ENCODE measurements around the gene AFDN.
A peak's percentile ranks its signal among the peaks of the same experiment; 100 is the strongest.
"Not testable (repeated sequence)": the region's sequence is repeated elsewhere in the genome, so short reads cannot be mapped to it uniquely, and the experiment has no call there.

AFDN gene

DNA sequence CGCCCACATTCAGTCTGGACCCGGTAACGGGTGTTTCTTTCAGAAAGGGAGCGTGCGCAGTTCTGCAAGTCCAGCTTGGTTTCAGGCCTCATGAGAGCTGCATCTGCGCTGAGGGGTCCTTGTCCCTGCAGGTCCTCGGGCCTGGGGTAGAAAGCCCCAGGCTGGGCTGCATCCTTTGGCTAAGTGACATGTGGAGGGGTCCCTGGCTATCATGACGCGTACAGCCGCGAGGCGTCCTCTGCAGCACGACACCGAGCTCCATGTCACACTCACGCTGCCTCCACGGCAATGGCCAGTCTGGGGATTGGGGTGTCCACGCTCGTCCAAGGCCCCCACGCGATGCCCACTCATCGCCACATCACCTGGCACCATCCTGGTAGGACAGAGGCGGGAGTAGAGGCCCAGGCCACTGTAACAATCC, 169.0 kb downstream of the AFDN start:
- Histone ChIP-seq H3K4me3 (ENCODE audit: low read depth, low read length) (no peak overlapping the region), H3K27me3 (ENCODE audit: control insufficient read depth, insufficient read depth, low read length) (no peaks in the 10 kb centered on the region), H3K9me3 (ENCODE audit: control insufficient read depth, insufficient read depth, low read depth, low read length) (peaks cover 4% of the 10 kb centered on the region; the same call in 1 of the 2 replicates), H3K9ac (ENCODE audit: low read length) (no peak overlapping the region), H3K27ac (ENCODE audit: low read depth, low read length) (no peak overlapping the region), H3K4me1 (ENCODE audit: control insufficient read depth, insufficient read depth, low read length) (peaks cover 10% of the 10 kb centered on the region; the same call in 1 of the 2 replicates), H3K36me3 (ENCODE audit: control insufficient read depth, insufficient read depth, low read length) (no peaks in the 10 kb centered on the region)

DNA sequence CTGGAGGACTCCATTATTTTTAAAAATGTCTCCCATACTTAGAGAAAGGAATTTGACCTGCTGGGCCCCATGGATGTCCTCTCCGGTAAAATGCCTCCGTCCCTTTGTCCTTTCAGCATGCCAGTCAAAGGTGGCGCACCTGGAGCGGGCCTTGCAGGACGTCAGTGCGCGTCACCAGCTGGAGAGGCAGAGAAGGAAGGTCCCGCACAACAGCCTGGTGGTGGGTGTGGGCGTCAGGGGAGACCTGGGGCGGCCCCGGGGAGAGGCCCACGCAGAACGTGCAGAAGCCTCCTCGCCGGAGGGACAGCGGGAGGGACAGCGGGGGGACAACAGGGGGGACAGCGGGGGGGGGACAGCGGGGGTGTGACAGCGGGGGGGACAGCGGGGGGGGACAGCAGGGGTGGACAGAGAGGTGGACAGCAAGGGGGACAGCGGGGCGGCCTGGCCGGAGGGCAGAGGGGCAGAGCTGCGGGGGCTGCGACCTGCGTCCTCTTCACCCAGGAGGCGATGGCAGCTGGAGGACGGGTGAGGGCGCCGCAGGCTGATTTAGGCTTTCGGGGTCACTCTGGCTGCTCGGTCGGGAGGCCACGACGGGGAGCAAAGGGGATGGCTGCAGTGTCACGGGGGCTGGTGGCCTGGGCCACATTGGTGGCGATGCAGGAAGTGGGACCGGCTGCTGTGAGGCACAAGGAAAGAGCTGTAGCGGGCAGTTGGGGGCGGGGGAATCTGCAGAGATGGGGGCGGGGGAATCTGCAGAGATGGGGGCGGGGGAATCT, 169.9 kb downstream of the AFDN start:
- no peaks in the 10 kb centered on the region for H3K36me3 ChIP-seq (ENCODE audit: control insufficient read depth, insufficient read depth, low read length)
- H3K4me3 ChIP-seq (ENCODE audit: low read depth, low read length), result peak overlapping the region; percentile 48
- peak overlapping the region; percentile 54 for H3K9ac ChIP-seq (ENCODE audit: low read length)
- no peaks in the 10 kb centered on the region for H3K27me3 ChIP-seq (ENCODE audit: control insufficient read depth, insufficient read depth, low read length)
- H3K27ac ChIP-seq (ENCODE audit: low read depth, low read length), result no peak overlapping the region
- peaks cover 4% of the 10 kb centered on the region; the same call in 1 of the 2 replicates for H3K9me3 ChIP-seq (ENCODE audit: control insufficient read depth, insufficient read depth, low read depth, low read length)
- peaks cover 10% of the 10 kb centered on the region; the same call in 1 of the 2 replicates for H3K4me1 ChIP-seq (ENCODE audit: control insufficient read depth, insufficient read depth, low read length)

DNA sequence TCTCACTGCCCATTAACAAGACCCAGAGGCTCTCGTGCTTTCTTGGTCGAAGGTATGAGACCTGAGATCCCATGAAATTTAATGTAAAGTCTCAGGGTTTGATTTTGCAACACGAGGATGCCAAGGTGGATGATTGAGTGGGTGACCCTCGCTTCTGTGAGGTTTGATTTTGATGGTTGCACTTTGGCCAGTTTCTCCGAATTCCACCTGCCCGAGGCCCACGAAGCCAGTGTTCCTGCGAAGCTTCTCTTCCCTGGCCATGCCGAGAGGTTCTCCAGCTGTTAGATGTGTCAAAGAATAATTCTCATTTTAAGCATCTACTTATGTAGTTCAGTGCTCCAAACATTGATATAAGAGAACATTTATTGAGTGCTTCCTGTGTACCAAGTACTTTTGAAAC, 170.9 kb downstream of the AFDN start, which contains the start of gene KIF25:
Gene KIF25 (plus strand): TSS at position 30 of the 400 bp plus-strand sequence. CDS start 31,915 bp downstream, outside the sequence.
- peaks cover 10% of the 10 kb centered on the region; the same call in 1 of the 2 replicates for H3K4me1 ChIP-seq (ENCODE audit: control insufficient read depth, insufficient read depth, low read length)
- H3K27me3 ChIP-seq (ENCODE audit: control insufficient read depth, insufficient read depth, low read length), result no peaks in the 10 kb centered on the region
- peaks cover 4% of the 10 kb centered on the region; the same call in 1 of the 2 replicates for H3K9me3 ChIP-seq (ENCODE audit: control insufficient read depth, insufficient read depth, low read depth, low read length)
- no peaks in the 10 kb centered on the region for H3K36me3 ChIP-seq (ENCODE audit: control insufficient read depth, insufficient read depth, low read length)
- H3K9ac ChIP-seq (ENCODE audit: low read length), result peak within 1 kb of the TSS; percentile 54
- peak within 1 kb of the TSS; percentile 48 for H3K4me3 ChIP-seq (ENCODE audit: low read depth, low read length)
- no peak within 1 kb of the TSS for H3K27ac ChIP-seq (ENCODE audit: low read depth, low read length)

DNA sequence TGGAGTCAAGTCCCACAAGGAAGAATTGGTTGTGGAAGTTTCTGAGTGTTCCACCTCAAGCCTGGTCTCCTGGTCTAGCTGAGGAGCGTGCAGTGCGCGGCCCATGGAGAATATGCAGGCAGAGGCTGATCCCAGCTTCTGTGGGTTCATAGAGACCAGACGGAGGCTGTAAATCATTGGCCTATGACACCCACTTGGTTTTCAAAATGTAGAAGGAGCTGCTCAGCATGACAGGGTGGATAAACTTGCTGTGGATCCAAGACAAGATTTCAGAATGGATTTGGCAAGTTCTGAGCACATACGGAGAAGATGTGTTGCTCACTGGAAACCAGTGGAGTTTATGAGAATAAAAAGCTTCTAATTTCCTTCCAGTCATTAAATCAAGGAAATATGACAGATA, 171.5 kb downstream of the AFDN start:
- H3K27me3 ChIP-seq (ENCODE audit: control insufficient read depth, insufficient read depth, low read length), result no peaks in the 10 kb centered on the region
- H3K27ac ChIP-seq (ENCODE audit: low read depth, low read length), result no peak overlapping the region
- H3K9me3 ChIP-seq (ENCODE audit: control insufficient read depth, insufficient read depth, low read depth, low read length), result peaks cover 4% of the 10 kb centered on the region; the same call in 1 of the 2 replicates
- H3K9ac ChIP-seq (ENCODE audit: low read length), result no peak overlapping the region
- peaks cover 10% of the 10 kb centered on the region; the same call in 1 of the 2 replicates for H3K4me1 ChIP-seq (ENCODE audit: control insufficient read depth, insufficient read depth, low read length)
- H3K4me3 ChIP-seq (ENCODE audit: low read depth, low read length), result no peak overlapping the region
- no peaks in the 10 kb centered on the region for H3K36me3 ChIP-seq (ENCODE audit: control insufficient read depth, insufficient read depth, low read length)

DNA sequence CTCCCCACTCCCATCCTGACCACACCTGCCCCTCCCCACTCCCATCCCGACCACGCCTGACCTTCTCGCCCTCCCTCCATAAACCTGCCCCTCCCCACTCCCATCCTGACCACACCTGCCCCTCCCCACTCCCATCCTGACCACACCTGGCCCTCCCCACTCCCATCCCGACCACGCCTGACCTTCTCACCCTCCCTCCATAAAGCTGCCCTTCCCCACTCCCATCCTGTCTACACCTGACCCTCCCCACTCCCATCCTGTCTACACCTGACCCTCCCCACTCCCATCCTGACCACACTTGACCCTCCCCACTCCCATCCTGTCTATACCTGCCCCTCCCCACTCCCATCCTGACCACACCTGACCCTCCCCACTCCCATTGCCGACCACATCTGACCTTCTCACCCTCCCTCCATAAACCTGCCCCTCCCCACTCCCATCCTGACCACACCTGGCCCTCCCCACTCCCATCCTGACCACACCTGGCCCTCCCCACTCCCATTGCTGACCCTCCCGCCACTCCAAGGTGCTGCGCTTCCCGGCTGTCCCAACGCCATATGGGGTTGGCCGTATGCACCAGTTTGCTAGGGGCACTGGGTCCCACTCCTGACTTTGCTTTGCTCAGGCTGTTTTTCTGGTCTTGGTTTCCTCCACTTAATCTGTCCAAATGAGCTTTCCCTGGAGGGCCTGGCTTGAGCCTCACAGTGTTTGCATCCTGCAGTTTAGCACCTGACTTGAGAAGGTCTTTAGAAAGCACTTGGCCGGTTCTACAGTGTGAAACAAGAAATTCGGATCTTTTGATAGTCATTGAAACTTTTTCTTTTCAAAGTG, 173.7 kb downstream of the AFDN start:
- peaks cover 10% of the 10 kb centered on the region; the same call in 1 of the 2 replicates for H3K4me1 ChIP-seq (ENCODE audit: control insufficient read depth, insufficient read depth, low read length)
- no peaks in the 10 kb centered on the region for H3K27me3 ChIP-seq (ENCODE audit: control insufficient read depth, insufficient read depth, low read length)
- no peak overlapping the region for H3K4me3 ChIP-seq (ENCODE audit: low read depth, low read length)
- no peak overlapping the region for H3K27ac ChIP-seq (ENCODE audit: low read depth, low read length)
- H3K9me3 ChIP-seq (ENCODE audit: control insufficient read depth, insufficient read depth, low read depth, low read length), result 0 out of 2 replicates have a peak, but pooled peaks cover 2% of the 10 kb centered on the region
- no peak overlapping the region for H3K9ac ChIP-seq (ENCODE audit: low read length)
- H3K36me3 ChIP-seq (ENCODE audit: control insufficient read depth, insufficient read depth, low read length), result no peaks in the 10 kb centered on the region

DNA sequence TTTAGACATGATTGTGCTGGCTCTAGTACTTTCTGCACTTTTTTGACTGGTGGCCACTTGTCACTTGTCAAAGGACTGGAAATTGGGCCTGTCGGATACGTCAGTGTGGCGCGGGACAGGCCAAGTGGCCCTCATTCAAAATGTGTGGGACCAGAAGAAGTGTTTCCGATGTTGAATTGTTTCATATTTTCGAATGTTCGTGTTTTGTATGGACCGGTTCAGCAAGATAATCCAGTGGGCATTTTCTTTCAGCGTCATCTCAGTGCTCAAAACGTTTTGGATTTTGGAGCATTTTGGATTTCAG, 174.3 kb downstream of the AFDN start:
- H3K4me1 ChIP-seq (ENCODE audit: control insufficient read depth, insufficient read depth, low read length), result peaks cover 10% of the 10 kb centered on the region; the same call in 1 of the 2 replicates
- no peak overlapping the region for H3K4me3 ChIP-seq (ENCODE audit: low read depth, low read length)
- H3K36me3 ChIP-seq (ENCODE audit: control insufficient read depth, insufficient read depth, low read length), result no peaks in the 10 kb centered on the region
- 0 out of 2 replicates have a peak, but pooled peaks cover 2% of the 10 kb centered on the region for H3K9me3 ChIP-seq (ENCODE audit: control insufficient read depth, insufficient read depth, low read depth, low read length)
- H3K27ac ChIP-seq (ENCODE audit: low read depth, low read length), result no peak overlapping the region
- no peak overlapping the region for H3K9ac ChIP-seq (ENCODE audit: low read length)
- H3K27me3 ChIP-seq (ENCODE audit: control insufficient read depth, insufficient read depth, low read length), result no peaks in the 10 kb centered on the region

DNA sequence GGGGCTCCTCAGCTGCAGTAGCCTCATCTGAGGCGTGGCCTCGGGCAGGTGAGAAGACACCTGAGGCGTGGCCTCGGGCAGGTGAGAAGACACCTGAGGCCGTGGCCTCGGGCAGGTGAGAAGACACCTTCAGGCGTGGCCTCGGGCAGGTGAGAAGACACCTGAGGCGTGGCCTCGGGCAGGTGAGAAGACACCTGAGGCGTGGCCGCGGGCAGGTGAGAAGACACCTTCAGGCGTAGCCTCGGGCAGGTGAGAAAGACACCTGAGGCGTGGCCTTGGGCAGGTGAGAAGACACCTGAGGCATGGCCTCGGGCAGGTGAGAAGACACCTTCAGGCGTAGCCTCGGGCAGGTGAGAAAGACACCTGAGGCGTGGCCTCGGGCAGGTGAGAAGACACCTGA, 174.8 kb downstream of the AFDN start:
- not testable (repeated sequence) for H3K9me3 ChIP-seq (ENCODE audit: control insufficient read depth, insufficient read depth, low read depth, low read length); H3K27me3 ChIP-seq (ENCODE audit: control insufficient read depth, insufficient read depth, low read length); H3K36me3 ChIP-seq (ENCODE audit: control insufficient read depth, insufficient read depth, low read length); H3K27ac ChIP-seq (ENCODE audit: low read depth, low read length); H3K9ac ChIP-seq (ENCODE audit: low read length); H3K4me3 ChIP-seq (ENCODE audit: low read depth, low read length); H3K4me1 ChIP-seq (ENCODE audit: control insufficient read depth, insufficient read depth, low read length)

DNA sequence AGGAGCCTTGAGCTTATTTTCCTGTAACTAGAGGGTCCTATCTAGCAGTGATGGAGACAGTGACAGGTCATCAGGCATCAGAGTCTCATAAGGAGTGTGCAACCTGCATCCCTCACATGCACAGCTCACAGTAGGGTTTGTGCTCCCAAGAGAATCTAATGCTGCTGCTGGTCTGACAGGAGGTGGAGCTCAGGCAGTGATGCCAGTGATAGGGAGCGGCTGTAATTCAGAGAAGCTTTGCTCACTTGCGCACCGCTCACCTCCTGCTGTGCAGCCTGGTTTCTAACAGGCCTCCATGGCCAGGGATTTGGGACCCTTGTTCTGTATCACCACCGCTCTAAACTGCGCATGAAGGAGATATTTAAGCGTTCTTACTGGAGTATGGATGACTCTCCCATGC, 176.1 kb downstream of the AFDN start:
- 0 out of 2 replicates have a peak, but pooled peaks cover 1% of the 10 kb centered on the region for H3K4me1 ChIP-seq (ENCODE audit: control insufficient read depth, insufficient read depth, low read length)
- H3K9ac ChIP-seq (ENCODE audit: low read length), result no peak overlapping the region
- no peaks in the 10 kb centered on the region for H3K27me3 ChIP-seq (ENCODE audit: control insufficient read depth, insufficient read depth, low read length)
- H3K4me3 ChIP-seq (ENCODE audit: low read depth, low read length), result no peak overlapping the region
- no peak overlapping the region for H3K27ac ChIP-seq (ENCODE audit: low read depth, low read length)
- H3K9me3 ChIP-seq (ENCODE audit: control insufficient read depth, insufficient read depth, low read depth, low read length), result peaks cover 2% of the 10 kb centered on the region; the same call in 1 of the 2 replicates
- no peaks in the 10 kb centered on the region for H3K36me3 ChIP-seq (ENCODE audit: control insufficient read depth, insufficient read depth, low read length)

DNA sequence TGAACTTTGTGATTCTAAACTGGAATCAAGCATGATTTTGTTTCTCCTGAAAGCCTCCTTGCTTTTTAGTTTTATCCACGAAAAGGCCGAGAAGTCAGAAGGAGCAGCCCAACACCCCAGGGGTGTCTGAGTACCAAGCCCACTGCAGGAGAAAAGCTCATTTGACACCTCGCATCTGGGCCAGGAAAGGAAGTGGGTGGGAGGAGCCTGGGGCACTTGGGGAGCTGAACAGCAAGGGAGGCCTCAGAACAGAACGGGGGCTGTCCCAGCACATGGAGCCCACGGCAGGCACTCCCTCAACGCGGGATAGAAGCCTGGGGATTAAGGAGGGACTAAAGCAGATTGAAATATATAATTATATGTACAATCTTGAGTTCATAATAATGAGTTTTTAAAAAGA, 177.3 kb downstream of the AFDN start:
- H3K9ac ChIP-seq (ENCODE audit: low read length), result no peak overlapping the region
- no peak overlapping the region for H3K27ac ChIP-seq (ENCODE audit: low read depth, low read length)
- no peaks in the 10 kb centered on the region for H3K36me3 ChIP-seq (ENCODE audit: control insufficient read depth, insufficient read depth, low read length)
- H3K4me1 ChIP-seq (ENCODE audit: control insufficient read depth, insufficient read depth, low read length), result no peaks in the 10 kb centered on the region
- no peaks in the 10 kb centered on the region for H3K27me3 ChIP-seq (ENCODE audit: control insufficient read depth, insufficient read depth, low read length)
- peaks cover 2% of the 10 kb centered on the region; the same call in 1 of the 2 replicates for H3K9me3 ChIP-seq (ENCODE audit: control insufficient read depth, insufficient read depth, low read depth, low read length)
- no peak overlapping the region for H3K4me3 ChIP-seq (ENCODE audit: low read depth, low read length)

DNA sequence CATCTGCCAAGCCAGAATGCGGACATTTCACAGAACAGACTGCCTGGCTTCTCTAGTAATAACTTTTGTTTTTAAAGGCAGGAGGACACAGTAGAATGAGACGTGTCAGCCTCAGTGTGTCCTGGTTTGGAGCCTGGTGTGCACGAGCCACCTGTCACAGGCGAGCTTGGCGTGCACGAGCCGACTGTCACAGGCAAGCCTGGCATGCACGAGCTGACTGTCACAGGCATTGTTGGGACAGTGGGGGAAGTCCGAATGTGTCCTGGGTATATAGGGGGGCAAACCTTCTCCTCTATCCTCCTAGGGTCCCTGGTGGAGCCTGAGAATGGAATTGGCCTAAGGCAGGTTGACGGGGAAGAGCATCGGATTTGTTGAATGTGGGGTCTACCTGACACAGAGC, 178.2 kb downstream of the AFDN start:
- Histone ChIP-seq H3K27ac (ENCODE audit: low read depth, low read length) (no peak overlapping the region), H3K9ac (ENCODE audit: low read length) (no peak overlapping the region), H3K36me3 (ENCODE audit: control insufficient read depth, insufficient read depth, low read length) (no peaks in the 10 kb centered on the region), H3K27me3 (ENCODE audit: control insufficient read depth, insufficient read depth, low read length) (no peaks in the 10 kb centered on the region), H3K4me3 (ENCODE audit: low read depth, low read length) (no peak overlapping the region), H3K9me3 (ENCODE audit: control insufficient read depth, insufficient read depth, low read depth, low read length) (peaks cover 4% of the 10 kb centered on the region; the same call in 1 of the 2 replicates), H3K4me1 (ENCODE audit: control insufficient read depth, insufficient read depth, low read length) (no peaks in the 10 kb centered on the region)

DNA sequence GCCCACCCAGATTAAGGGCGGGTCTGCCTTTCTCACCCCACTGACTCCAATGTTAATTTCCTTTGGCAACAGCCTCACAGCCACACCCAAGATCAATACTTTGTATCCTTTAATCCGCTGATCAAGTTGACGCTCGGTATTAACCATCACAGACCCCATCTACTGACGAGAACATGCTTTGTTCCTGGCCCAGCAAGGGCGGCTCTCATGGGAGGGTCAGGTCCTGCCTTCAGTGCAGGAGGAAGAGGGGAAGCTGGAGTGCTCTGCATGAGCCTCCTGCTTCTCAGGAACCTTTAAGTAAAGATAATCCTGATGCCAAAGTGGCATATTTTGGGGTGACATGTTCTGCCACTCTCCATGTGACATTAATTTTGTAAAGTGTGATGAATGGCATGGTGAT, 179.1 kb downstream of the AFDN start:
- Histone ChIP-seq H3K27ac (ENCODE audit: low read depth, low read length) (no peak overlapping the region), H3K9me3 (ENCODE audit: control insufficient read depth, insufficient read depth, low read depth, low read length) (peaks cover 11% of the 10 kb centered on the region; the same call in 1 of the 2 replicates), H3K27me3 (ENCODE audit: control insufficient read depth, insufficient read depth, low read length) (no peaks in the 10 kb centered on the region), H3K4me3 (ENCODE audit: low read depth, low read length) (no peak overlapping the region), H3K4me1 (ENCODE audit: control insufficient read depth, insufficient read depth, low read length) (no peaks in the 10 kb centered on the region), H3K9ac (ENCODE audit: low read length) (no peak overlapping the region), H3K36me3 (ENCODE audit: control insufficient read depth, insufficient read depth, low read length) (no peaks in the 10 kb centered on the region)
